Rectal smooth muscle tissue (tissue), 1 donor: ENCODE data around the gene MAP3K3.
"Not testable (repeated sequence)": the region's sequence is repeated elsewhere in the genome, so short reads cannot be mapped to it uniquely, and the experiment has no call there.

Source experiments
- H3K27ac ChIP-seq: one replicate; pipeline ENCODE4 v1.7.0; 2013; ENCODE audit warnings: low read depth, low read length, inconsistent platforms
- H3K27me3 ChIP-seq: one replicate; pipeline ENCODE4 v1.7.0; 2013; ENCODE audit warnings: low read length; ENCODE audit not compliant: control insufficient read depth, insufficient read depth
- H3K36me3 ChIP-seq: one replicate; pipeline ENCODE4 v1.7.0; 2013; ENCODE audit warnings: low read length; ENCODE audit not compliant: control insufficient read depth, insufficient read depth
- H3K4me1 ChIP-seq: one replicate; pipeline ENCODE4 v1.7.0; 2013; ENCODE audit warnings: low read length; ENCODE audit not compliant: control insufficient read depth, insufficient read depth
- H3K4me3 ChIP-seq: one replicate; pipeline ENCODE4 v1.7.0; 2013; ENCODE audit warnings: low read length
- H3K9ac ChIP-seq: one replicate; pipeline ENCODE4 v1.7.0; 2013; ENCODE audit warnings: low read length

Gene MAP3K3

DNA sequence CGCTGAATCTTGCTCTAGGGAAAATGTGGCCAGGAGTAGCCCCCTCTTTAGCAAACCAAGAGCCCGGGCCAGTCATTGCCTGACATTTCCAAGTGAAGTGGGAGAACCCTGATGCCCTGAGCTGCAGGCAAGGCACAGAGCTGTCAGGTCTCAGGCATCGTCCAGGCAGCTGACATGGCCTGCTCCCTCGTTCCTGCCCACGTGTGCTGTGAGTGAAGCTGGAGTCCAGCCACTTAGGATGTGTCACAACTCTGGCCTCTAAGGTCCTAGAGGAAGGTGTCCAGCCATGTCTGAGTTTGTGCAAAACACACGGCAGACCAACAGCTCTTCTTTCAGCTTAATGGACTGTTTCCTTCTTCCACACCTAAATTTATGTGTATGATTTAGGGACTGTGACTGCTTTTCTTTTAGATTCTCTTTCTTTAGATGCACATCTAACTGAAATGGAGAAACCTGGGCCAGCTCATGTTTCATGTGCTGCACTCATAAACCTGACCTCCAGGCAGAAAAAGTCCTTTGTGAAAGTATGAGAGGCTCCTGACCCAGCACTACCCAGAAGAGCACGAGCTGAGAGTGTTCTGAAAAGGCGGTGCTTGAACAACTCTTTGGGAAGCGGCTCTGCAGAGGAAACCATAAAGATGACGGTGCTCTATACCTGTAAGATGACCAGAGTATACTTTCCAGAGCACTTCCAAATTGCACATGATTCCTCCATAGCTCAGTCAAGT is 92.5 kb downstream of the MAP3K3 start:
- H3K27me3 ChIP-seq, result no peaks in the 10 kb centered on the region
- no peak overlapping the region for H3K4me3 ChIP-seq
- no peak overlapping the region for H3K27ac ChIP-seq
- H3K9ac ChIP-seq, result no peak overlapping the region
- H3K4me1 ChIP-seq, result no peaks in the 10 kb centered on the region
- no peaks in the 10 kb centered on the region for H3K36me3 ChIP-seq

DNA sequence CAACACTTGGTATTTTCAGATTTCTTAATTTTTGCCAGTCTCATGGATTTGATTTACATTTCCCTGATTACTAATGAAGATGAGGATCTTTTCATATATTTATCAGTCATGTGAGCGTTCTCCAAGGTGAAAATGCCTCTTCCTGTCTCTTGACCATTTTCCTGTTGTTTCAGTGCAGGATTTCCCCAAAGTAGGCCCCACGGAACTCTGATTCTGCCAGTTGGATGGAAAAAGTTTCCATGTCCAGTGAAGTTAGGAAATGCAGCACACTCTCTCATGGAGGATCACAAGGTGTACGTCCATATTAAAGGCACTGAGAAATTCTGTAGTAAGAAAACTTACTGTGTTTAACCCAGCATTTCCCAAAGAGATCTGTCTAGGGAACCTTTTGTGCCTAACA is 94.2 kb downstream of the MAP3K3 start:
- Histone ChIP-seq H3K27ac (no peak overlapping the region), H3K4me3 (no peak overlapping the region), H3K4me1 (no peaks in the 10 kb centered on the region), H3K36me3 (no peaks in the 10 kb centered on the region), H3K9ac (no peak overlapping the region), H3K27me3 (no peaks in the 10 kb centered on the region)

DNA sequence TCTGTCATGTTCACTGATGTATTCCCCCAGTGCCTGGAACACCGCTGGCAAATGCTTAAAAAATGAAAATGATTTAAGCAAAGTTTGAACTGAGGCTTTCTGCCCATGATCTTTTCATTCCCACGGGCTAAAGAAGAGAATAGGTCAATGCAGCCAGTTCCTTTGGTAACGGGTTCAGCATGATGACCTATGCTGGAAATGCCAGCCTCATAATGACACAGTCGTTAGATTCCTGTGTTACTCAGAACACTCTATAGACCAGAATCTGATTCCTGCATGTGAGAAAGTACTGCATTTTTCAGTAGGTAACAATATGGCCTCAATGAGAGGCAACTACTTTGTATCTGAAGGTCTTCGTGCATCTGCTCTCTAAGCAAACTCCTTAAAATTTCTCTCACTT is 96.8 kb downstream of the MAP3K3 start:
- no peak overlapping the region for H3K4me3 ChIP-seq
- no peak overlapping the region for H3K27ac ChIP-seq
- no peaks in the 10 kb centered on the region for H3K27me3 ChIP-seq
- H3K9ac ChIP-seq, result no peak overlapping the region
- no peaks in the 10 kb centered on the region for H3K4me1 ChIP-seq
- peaks cover 5% of the 10 kb centered on the region for H3K36me3 ChIP-seq

DNA sequence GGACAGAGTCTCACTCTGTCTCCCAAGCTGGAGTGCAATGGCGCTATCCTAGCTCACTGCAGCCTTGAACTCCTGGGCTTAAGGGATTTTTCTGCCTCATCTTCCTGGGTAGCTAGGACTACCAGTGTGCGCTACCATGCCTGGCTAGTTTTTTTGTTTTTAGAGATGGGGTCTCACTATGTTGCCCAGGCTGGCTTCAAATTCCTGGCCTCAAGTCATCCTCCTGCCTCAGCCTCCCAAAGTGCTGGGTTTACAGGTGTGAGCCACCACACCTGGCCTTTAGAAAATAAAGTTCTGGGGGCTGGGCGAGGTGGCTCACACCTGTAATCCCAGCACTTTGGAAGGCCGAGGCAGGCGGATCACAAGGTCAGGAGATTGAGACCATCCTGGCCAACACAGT is 98.0 kb downstream of the MAP3K3 start:
- H3K4me1 ChIP-seq, H3K27ac ChIP-seq, H3K9ac ChIP-seq, H3K4me3 ChIP-seq, H3K36me3 ChIP-seq, H3K27me3 ChIP-seq: not testable (repeated sequence)

DNA sequence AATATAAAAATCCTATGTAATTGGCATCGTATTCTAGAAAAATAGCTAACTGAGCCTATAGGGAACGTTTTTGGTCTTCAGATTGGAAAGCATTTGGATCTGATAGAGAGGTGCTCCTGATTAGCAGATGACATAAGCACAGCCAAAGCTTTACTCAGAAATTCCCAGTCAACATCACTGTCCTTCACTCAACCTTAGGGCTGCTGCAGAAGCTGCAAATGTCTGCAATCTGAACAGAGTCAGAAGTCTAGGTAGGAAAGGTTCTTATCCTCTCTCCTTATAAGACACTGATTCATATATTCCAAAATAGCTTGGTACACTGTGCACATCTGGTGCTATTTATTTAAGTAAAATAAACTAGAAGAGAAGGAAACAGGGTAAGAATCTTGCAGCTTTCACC is 100.2 kb downstream of the MAP3K3 start:
- Histone ChIP-seq H3K4me1 (no peaks in the 10 kb centered on the region), H3K4me3 (no peak overlapping the region), H3K27ac (no peak overlapping the region), H3K36me3 (peaks cover 5% of the 10 kb centered on the region), H3K27me3 (no peaks in the 10 kb centered on the region), H3K9ac (no peak overlapping the region)

DNA sequence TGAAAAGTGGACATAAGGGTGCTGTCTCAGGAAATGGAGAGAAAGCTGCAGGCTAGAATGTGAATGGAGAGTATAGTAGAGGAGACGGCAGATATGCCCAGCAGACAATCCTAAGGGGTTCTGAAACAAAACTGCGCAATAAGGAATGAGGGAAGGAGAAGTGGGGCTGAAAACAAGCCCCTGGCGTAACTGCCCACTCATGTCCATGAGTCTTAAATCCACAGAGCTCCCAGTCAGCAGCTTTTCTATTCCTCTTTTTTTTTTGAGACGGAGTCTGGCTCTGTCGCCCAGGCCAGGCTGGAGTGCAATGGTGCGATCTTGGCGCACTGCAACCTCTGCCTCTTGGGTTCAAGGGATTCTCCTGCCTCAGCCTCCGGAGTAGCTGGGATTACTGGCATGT is 113.5 kb downstream of the MAP3K3 start:
- no peaks in the 10 kb centered on the region for H3K36me3 ChIP-seq
- H3K27me3 ChIP-seq, result no peaks in the 10 kb centered on the region
- no peak overlapping the region for H3K27ac ChIP-seq
- peaks cover 2% of the 10 kb centered on the region for H3K4me1 ChIP-seq
- no peak overlapping the region for H3K9ac ChIP-seq
- no peak overlapping the region for H3K4me3 ChIP-seq

DNA sequence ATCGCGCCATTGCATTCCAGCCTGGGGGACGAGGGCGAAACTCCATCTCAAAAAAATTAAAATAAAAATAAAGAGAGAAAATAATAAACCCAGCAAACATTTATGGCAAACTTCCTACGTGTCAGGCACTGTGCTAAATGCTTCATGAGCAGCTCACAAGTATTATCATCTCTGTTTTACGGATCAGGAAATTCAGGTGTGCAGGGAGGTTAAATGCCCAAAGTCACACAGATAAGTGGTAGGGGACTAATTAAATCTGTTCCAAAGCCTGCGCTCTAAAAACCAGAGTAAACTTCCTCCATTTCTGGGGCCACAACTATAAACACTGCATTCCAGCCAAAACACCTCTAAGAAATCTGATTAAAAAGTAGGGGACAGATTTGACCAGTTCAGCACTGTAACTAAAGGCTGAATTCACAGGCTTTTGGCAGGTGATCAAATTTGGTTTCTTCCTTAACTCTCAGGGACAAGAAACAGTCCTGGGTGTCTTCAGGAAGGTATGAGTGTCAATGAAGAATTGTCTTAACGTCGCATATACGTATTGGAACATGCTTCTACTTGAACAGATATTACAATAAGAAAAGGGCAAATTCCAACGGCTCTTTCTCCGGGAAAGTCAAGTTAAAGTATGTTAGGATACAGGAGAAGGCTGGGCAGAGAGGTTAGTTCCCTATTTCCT is 118.4 kb downstream of the MAP3K3 start:
- Histone ChIP-seq H3K27me3 (no peaks in the 10 kb centered on the region), H3K27ac (peak overlapping the region; percentile 80), H3K9ac (peak overlapping the region; percentile 86), H3K4me3 (peak overlapping the region; percentile 76), H3K36me3 (peaks cover under 1% of the 10 kb centered on the region), H3K4me1 (peaks cover 6% of the 10 kb centered on the region)

DNA sequence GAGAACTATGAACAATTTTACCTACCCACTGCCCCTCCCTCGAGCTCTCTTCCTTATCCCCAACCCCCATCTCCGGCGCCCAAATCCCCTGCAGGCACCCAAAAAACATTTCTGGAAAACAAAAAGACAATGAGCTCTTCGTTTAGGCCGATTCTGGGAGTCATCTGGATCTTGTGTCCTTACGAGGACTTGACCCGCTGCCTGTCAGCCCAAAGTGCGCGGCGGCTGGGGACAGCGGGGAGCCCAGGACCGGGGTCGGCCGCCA is 118.9 kb downstream of the MAP3K3 start:
- peak overlapping the region; percentile 86 for H3K9ac ChIP-seq
- peak overlapping the region; percentile 80 for H3K27ac ChIP-seq
- H3K36me3 ChIP-seq, result peaks cover 6% of the 10 kb centered on the region
- H3K27me3 ChIP-seq, result no peaks in the 10 kb centered on the region
- peaks cover 6% of the 10 kb centered on the region for H3K4me1 ChIP-seq
- peak overlapping the region; percentile 76 for H3K4me3 ChIP-seq

DNA sequence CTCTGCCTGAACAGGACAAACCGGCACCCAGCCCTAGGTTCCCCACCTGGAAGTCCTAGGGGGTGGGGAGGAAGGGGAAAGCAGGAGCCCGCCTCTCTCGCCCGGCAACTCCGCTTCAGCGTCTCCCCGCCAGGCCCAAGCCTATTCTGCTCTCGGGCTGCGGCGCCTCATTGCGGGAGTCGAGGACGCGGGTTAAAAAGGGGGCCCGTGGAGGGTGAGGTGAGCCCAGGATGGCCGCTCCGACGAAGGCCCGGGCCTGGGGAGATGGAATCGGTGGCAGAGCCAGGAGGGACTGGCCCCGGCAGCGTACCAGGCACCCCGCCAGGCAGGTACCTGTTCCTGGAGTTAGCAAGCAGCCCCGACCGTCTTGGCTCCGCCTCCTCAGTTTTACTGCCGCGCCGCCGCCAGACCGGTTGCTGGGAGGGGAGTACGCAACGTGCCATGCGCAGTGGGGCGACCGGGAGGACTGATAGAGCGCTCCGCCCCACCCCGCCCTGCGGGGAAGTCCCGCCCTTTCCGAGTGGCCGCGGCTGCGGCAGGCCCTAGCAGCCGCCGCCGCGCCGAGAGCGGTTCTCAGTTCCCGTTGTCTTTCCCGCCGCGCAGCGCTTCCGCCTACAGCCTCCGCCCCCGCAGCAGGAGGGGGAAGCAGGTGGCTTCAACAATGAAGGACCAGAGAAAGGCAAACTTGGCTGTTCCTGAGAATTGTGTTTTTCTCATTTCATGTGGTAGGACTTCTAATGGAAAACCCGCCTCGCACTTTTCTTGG is 119.4 kb downstream of the MAP3K3 start, which contains the start of gene STRADA:
TSS of gene STRADA (minus strand) at position 392 of the 766 bp plus-strand sequence. CDS start 13,430 bp downstream, outside the sequence.
- peaks cover 6% of the 10 kb centered on the region for H3K4me1 ChIP-seq
- H3K4me3 ChIP-seq, result peak within 1 kb of the TSS; percentile 76
- peaks cover 6% of the 10 kb centered on the region for H3K36me3 ChIP-seq
- peak within 1 kb of the TSS; percentile 86 for H3K9ac ChIP-seq
- H3K27ac ChIP-seq, result peak within 1 kb of the TSS; percentile 80
- H3K27me3 ChIP-seq, result no peaks in the 10 kb centered on the region
